Activated T-helper 2 cell treated with anti-CD3 and anti-CD28 coated beads, Interferon-gamma antibody, Interleukin-2, Interleukin-4, amounts not matched to agents 10 μg/mL and 5 μg/mL and 100 μg/mL, durations not matched to agents 14 hours and 24 hours and 36 hours (primary cell): ENCODE data around the gene GRIK1. TPM values are rescaled to one million over a fixed set of nuclear protein-coding genes. Genes with fewer than 3 reads are reported as not detected.

ENCODE experiments used
- DNase-seq: peaks from one replicate; pipeline ENCODE4 v3.0.0; 2021; ENCODE audit warnings: low spot score
- H3K27ac Mint-ChIP-seq: one replicate; pipeline ENCODE4 v1.8.0; 2021; ENCODE audit warnings: mixed read lengths
- H3K27me3 Mint-ChIP-seq: one replicate; pipeline ENCODE4 v1.8.0; 2021; ENCODE audit warnings: low read depth, mixed read lengths
- H3K36me3 Mint-ChIP-seq: one replicate; pipeline ENCODE4 v1.8.0; 2021; ENCODE audit warnings: low read depth, mixed read lengths
- H3K4me1 Mint-ChIP-seq: one replicate; pipeline ENCODE4 v1.8.0; 2021; ENCODE audit warnings: low read depth, mixed read lengths
- H3K4me3 Mint-ChIP-seq: one replicate; pipeline ENCODE4 v1.8.0; 2021; ENCODE audit warnings: low read depth, mild to moderate bottlenecking, moderate library complexity, mixed read lengths
- H3K9me3 Mint-ChIP-seq: one replicate; pipeline ENCODE4 v1.8.0; 2021; ENCODE audit warnings: mixed read lengths
- intact Hi-C: fragments of 100-400 bp; cut with micrococcal nuclease; formaldehyde crosslinking; loops from one replicate; pipeline ENCODE4 v1.15.1; 2023
- total RNA-seq: library from RNA; stranded (reverse); gene quantifications from 2 replicates; pipeline ENCODE4 v1.2.3, GENCODE V29; 2022

GRIK1 gene
- total RNA-seq, 1 donor from 2014 or later: not detected

DNA sequence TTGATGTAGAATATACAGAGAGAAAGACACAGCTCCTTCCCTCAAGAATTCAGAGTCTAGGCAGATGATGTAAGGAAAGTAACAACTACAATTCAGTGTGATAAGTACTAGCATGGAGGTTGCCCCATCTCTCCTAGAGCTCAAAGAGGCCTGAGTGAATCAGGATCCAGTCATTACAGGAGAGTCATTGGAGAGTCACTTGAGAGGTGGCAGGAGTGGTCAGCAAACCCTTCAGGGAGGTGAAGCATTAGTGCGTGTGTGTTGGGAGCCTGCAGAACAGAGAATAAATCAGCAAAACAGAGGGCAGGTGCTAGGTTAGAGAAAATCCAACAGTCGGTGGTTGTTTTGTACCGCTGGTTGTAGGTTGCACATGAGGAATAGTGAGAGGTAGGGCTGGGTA, 46.1 kb downstream of the GRIK1 start:
- Mint-ChIP-seq H3K4me1 (no peaks in the 10 kb centered on the region), H3K4me3 (no peak overlapping the region), H3K36me3 (no peaks in the 10 kb centered on the region), H3K9me3 (no peaks in the 10 kb centered on the region), H3K27ac (no peak overlapping the region), H3K27me3 (no peaks in the 10 kb centered on the region)
- DNase-seq: no peak
- intact Hi-C loops: no loop called here

DNA sequence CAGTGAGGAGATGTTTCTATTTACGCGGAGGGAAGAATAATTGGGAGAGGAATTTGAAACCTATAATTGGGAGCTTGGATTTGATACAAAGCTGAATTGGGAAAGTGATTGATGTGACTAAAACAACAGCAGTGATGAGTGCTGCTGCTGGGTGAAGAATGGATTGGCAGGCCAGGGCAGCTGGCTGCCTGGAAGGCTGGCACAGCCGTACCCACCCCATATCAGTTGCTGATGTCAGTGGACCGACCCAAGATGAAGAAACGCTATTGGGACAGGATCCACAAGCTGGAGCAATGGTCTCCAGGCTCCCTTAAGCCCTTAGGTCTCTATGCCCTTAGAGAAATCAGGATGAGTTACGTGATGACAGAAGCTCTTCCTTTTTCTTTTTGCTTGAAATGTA, 47.4 kb downstream of the GRIK1 start:
- intact Hi-C loops: no loop called here
- Mint-ChIP-seq H3K4me1 (no peaks in the 10 kb centered on the region), H3K27me3 (no peaks in the 10 kb centered on the region), H3K27ac (no peak overlapping the region), H3K4me3 (no peak overlapping the region), H3K36me3 (no peaks in the 10 kb centered on the region), H3K9me3 (no peaks in the 10 kb centered on the region)
- DNase-seq: no peak

DNA sequence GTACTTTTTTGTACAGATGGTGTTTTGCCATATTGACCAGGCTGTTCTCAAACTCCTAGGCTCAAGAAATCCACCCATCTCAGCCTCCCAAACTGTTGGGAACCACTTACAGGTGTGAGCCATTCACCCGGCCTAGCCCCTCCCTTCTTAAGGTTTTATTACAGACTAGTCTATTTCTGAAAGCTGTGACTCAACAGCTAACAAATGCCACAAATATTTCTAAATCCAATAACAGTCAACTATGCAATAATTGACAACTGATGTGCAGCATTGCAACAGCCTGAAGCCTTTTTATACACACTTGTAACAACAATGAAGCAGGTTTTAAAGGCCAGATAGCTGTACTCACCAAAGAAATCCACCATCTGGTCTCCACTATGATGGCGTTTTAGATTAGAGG, 51.4 kb downstream of the GRIK1 start:
- Mint-ChIP-seq H3K4me1 (no peaks in the 10 kb centered on the region), H3K9me3 (no peaks in the 10 kb centered on the region), H3K36me3 (no peaks in the 10 kb centered on the region), H3K27ac (no peak overlapping the region), H3K27me3 (no peaks in the 10 kb centered on the region), H3K4me3 (no peak overlapping the region)
- intact Hi-C loops: no loop called here
- no peak for DNase-seq

DNA sequence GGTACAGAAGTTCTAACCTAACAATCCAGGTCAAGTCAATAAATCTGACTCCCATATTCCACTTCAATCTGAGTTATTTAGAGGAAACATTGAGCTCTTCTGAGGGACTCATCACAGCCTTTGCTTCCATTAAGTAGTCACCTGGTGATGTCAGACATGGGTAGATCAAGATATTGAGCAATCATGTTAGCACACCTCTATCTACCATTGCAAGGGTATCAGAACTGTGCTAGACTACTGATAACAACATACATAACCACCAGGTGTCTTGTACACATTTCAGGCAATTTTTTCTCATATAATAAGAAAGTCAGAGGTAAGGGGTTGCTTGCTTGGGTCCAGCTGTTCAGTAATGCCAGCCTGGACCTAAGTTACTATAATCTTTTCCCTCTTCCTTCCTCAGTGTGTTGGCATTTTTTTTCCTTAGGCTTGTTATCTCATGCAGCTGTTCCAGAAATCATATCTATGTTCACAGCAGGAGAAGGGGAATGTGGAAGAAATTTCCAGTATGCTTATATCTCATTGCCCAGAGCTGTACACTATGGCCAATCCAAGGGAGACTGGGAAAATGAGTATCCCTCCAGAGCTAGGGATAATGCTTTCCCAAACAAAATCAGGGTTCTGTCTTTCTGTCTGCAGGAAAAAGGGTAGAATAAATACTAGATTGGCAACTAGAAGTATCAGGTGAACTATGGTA, 52.3 kb downstream of the GRIK1 start:
- DNase-seq: no peak
- intact Hi-C loops: no loop called here
- Mint-ChIP-seq H3K4me3 (no peak overlapping the region), H3K27ac (no peak overlapping the region), H3K36me3 (no peaks in the 10 kb centered on the region), H3K27me3 (no peaks in the 10 kb centered on the region), H3K9me3 (no peaks in the 10 kb centered on the region), H3K4me1 (no peaks in the 10 kb centered on the region)

DNA sequence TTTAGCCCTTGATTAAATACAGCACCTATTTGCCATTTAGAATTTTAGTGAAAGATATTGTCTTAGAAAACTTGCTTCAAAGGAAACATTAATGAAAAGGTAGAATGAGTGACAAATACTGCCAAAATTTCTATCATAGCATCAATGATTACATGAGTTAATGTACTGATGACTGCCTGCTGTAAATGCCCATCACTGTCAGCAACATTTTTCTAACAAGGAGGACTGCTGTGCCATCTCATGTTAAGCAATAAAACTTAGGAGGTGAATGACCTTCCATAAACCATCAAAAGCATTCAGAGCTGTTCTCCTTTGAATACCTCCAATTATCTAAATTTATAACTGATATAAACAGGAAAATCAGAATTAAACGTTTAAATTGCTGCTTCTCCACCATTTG, 54.3 kb downstream of the GRIK1 start:
- Mint-ChIP-seq H3K4me3 (no peak overlapping the region), H3K27me3 (no peaks in the 10 kb centered on the region), H3K9me3 (no peaks in the 10 kb centered on the region), H3K36me3 (no peaks in the 10 kb centered on the region), H3K4me1 (no peaks in the 10 kb centered on the region), H3K27ac (no peak overlapping the region)
- no peak for DNase-seq
- intact Hi-C loops: no loop called here

DNA sequence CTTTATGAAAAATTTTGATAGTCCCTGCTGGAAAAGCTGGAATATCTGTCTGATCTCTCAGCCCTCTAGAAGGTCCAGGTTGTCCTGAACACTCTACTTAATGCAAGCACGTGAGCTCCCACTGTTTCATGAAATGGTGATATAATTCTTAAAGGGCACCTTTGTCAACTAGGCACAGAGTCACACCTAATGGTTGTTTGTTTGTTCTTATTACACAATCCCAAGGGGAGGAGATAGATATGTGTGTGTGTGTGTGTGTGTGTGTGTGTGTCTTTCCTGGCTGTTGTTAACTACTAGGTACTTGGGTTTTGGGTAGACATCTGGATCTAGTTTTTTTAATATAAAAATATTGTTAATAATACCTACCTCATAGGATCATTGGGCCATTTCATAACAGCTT, 63.9 kb downstream of the GRIK1 start:
- Mint-ChIP-seq H3K27ac (no peak overlapping the region), H3K36me3 (no peaks in the 10 kb centered on the region), H3K4me1 (no peaks in the 10 kb centered on the region), H3K9me3 (no peaks in the 10 kb centered on the region), H3K27me3 (no peaks in the 10 kb centered on the region), H3K4me3 (no peak overlapping the region)
- intact Hi-C loops: no loop called here
- DNase-seq: no peak

DNA sequence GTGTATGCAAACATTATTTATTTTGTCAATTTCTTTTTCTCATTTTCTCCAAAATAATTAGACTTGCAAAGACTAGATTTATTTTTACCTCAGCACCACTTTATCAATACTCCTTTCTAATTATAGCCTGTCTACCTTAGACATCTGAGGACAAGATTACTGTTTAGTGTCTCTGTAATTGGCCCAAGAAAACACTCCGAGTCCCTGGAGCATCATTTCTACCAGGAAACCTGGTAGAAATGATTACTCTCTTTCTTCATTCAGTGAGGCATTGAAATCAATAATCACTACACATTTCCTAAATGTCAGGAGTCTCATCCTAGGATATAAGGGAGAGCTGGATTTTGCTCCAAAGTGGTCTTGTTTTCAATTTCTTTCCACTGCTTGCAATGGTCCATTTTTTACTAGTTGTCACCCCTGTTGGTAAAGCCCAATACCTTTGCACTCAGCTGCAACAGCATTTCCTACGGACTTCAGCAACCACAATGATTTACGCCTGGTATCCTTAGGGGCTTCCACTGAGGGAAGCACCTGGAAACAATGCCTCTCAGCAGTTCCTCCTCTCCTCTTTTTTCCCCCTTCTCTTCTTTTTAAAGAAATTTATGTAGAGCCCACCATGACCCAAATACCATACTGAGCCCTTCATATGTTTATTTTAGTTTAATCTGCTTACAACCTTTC, 64.6 kb downstream of the GRIK1 start:
- no peaks in the 10 kb centered on the region for H3K27me3 Mint-ChIP-seq
- no peak for DNase-seq
- no peak overlapping the region for H3K4me3 Mint-ChIP-seq
- no peak overlapping the region for H3K27ac Mint-ChIP-seq
- H3K4me1 Mint-ChIP-seq: no peaks in the 10 kb centered on the region
- no peaks in the 10 kb centered on the region for H3K36me3 Mint-ChIP-seq
- H3K9me3 Mint-ChIP-seq: no peaks in the 10 kb centered on the region
- intact Hi-C loops: no loop called here

DNA sequence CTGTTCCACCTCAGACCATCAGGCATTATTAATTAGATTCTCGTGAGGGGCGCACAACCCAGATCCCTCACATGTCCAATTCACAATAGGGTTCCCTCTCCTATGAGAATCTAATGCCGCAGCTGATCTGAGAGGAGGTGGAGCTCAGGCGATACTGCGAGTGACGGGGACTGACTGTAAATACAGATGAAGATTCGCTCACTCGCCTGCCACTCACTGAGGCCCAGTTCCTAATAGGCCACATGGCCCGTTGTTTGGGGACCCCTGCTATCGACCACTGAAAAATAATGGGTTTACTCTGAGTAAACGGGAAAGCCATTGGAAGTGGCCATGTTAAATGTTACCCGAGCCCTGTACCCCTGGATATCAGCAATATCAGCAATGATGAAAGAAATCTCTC, 65.9 kb downstream of the GRIK1 start:
- intact Hi-C loops: no loop called here
- no peaks in the 10 kb centered on the region for H3K27me3 Mint-ChIP-seq

DNA sequence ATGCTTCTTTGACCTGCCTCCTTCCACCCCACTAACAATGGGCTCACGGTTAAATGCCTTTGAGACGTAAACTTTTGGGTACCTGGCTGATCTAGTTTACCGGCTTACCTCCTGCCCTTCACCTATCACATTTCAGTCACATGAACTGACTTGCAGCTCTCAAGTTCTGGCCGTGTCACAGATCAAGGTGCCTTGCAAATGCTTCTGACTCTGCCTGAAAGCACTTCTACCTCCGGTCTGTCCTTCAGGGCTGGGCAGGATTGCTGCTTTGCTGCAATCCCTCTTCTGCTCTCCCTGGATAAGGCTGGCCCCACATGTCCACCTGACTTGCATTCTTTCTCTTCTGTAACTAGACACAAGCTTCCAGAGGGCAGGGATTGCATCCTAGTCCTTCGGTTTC, 69.0 kb downstream of the GRIK1 start:
- Mint-ChIP-seq H3K27ac (no peak overlapping the region), H3K36me3 (no peaks in the 10 kb centered on the region), H3K27me3 (no peaks in the 10 kb centered on the region), H3K4me1 (no peaks in the 10 kb centered on the region), H3K4me3 (no peak overlapping the region), H3K9me3 (no peaks in the 10 kb centered on the region)
- intact Hi-C loops: no loop called here
- no peak for DNase-seq

More for the DNA sequence above, 65.9 kb downstream of the GRIK1 start:
- Mint-ChIP-seq H3K9me3 (no peaks in the 10 kb centered on the region), H3K4me3 (no peak overlapping the region), H3K27ac (no peak overlapping the region), H3K4me1 (no peaks in the 10 kb centered on the region), H3K36me3 (no peaks in the 10 kb centered on the region)
- no peak for DNase-seq

DNA sequence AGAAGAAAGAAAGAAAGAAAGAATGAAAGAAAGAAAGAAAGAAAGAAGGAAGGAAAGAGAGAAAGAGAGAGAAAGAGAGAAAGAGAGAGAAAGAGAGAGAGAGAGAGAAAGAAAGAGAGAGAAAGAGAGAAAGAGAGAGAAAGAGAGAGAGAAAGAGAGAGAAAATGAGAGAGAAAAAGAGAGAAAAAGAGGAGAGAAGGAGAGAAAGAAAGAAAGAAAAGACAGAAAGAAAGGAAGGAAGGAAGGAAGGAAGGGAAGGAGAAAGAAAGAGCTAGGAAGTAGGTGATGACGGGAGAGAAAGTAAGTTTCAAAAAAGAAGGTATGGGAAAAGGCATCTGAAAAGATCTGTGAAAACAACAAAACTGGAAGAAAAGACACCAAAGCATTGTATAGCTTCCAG, 72.0 kb downstream of the GRIK1 start:
- no peak for DNase-seq
- Mint-ChIP-seq H3K9me3 (no peaks in the 10 kb centered on the region), H3K27ac (no peak overlapping the region), H3K4me3 (no peak overlapping the region), H3K27me3 (peaks cover 2% of the 10 kb centered on the region), H3K36me3 (no peaks in the 10 kb centered on the region), H3K4me1 (no peaks in the 10 kb centered on the region)
- intact Hi-C loops: no loop called here

DNA sequence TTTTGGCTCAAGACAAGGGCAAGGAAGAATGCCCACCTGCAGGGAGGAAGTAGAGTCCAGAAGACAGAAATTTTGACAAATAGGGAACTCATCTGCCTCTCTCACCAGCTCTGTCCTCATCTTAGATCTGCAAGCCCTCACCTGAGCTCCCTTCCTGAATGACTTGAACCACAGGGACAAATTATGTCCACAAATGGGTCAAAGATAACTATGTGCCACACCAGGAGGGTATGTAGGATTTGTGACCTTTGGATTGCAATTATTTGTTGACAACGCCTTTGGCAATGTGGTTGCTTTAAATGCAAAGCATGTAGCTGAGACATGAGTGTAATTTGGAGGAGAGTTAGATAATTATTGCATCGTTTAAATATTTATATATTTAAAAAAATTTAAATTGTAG, 79.5 kb downstream of the GRIK1 start:
- no peak overlapping the region for H3K4me3 Mint-ChIP-seq
- intact Hi-C loops: no loop called here
- H3K36me3 Mint-ChIP-seq: no peaks in the 10 kb centered on the region
- no peak overlapping the region for H3K27ac Mint-ChIP-seq
- peaks cover 2% of the 10 kb centered on the region for H3K27me3 Mint-ChIP-seq
- H3K4me1 Mint-ChIP-seq: no peaks in the 10 kb centered on the region
- H3K9me3 Mint-ChIP-seq: no peaks in the 10 kb centered on the region
- DNase-seq: no peak

DNA sequence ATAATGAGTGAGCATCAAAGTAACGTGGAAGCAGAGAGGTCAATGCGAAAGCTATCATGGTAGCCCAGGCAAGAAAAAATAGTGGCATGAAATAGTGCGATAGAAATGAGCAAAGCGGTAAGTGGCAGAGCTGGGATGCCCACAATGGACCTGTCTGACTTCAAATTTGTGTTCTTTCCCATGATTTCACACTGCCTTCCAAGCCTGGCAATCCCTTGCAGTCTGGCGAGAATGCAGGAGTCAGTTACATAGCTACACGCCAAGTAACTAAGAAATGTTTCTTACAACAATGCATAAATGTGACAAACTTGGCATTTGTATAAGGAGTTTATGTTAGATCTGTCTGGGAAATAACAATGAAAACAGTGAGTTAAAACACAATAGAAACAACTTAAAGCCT, 82.6 kb downstream of the GRIK1 start:
- H3K9me3 Mint-ChIP-seq: no peaks in the 10 kb centered on the region
- H3K4me1 Mint-ChIP-seq: no peaks in the 10 kb centered on the region
- intact Hi-C loops: no loop called here

DNA sequence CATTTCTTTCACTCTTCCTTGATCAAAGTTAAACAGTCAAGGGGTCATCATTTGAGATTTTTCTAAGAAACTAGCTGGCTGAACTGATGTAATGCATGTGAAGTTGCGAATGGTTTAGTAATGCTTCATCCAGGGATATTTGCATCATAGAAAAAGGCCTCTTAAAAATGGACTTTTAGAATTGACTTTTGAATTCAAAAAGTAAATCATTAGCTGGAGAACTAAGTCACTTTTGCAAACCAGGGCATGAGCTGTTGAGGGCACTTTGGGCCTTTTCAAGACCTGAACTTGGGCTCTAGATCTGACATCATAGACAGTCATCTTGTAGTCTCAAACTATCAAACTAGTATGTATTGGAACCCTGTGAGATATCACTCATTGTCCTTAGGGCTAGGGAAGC, 85.0 kb downstream of the GRIK1 start:
- H3K4me3 Mint-ChIP-seq: no peak overlapping the region
- intact Hi-C loops: no loop called here
- H3K27ac Mint-ChIP-seq: no peak overlapping the region
- H3K27me3 Mint-ChIP-seq: peaks cover 3% of the 10 kb centered on the region
- no peak for DNase-seq
- H3K9me3 Mint-ChIP-seq: no peaks in the 10 kb centered on the region
- H3K4me1 Mint-ChIP-seq: no peaks in the 10 kb centered on the region
- no peaks in the 10 kb centered on the region for H3K36me3 Mint-ChIP-seq

More for the DNA sequence above, 82.6 kb downstream of the GRIK1 start:
- Mint-ChIP-seq H3K27ac (no peak overlapping the region), H3K4me3 (no peak overlapping the region), H3K27me3 (peaks cover 2% of the 10 kb centered on the region), H3K36me3 (no peaks in the 10 kb centered on the region)
- DNase-seq: no peak
